K562 (cell line): ENCODE data around the gene ERP44. TPM values are rescaled to one million over a fixed set of nuclear protein-coding genes. Genes with fewer than 3 reads are reported as not detected.

Experiments used
- ATAC-seq: fragments of 200-7000 bp; cut with Tn5 transposase; 3 replicates; pipeline ENCODE4 v1.9.1; 2020; ENCODE audit warnings: moderate library complexity
- BruUV-seq: library from RNA; stranded (reverse); fragments of 400-500 nt; replicated peaks from 2 replicates; lab custom pipeline; 2021; lab: Mats Ljungman, UMichigan
- CTCF ChIA-PET: fragments of 300-600 bp; formaldehyde crosslinking; extraction: SDS; loops from one replicate; lab custom pipeline; 2021; ENCODE audit warnings: low intra/inter-chr PET ratio; lab: Yijun Ruan, JAX
- POLR2A ChIA-PET: fragments of 300-600, 350-650 bp; sonication (Branson Sonifier 250); formaldehyde crosslinking; extraction: SDS; loops from one replicate; lab custom pipeline; 2021; ENCODE audit warnings: antibody characterized with exemption, inconsistent platforms; lab: Yijun Ruan, JAX
- DNase-seq, 4 experiments: peaks; one replicate each; pipeline versions ENCODE4 v3.0.0 to v3.0.0-alpha.2; 2011 to 2018; ENCODE audit warnings: low spot score in 3 of 4, mixed read lengths in 3 of 4; ENCODE audit errors: extremely low read depth in 1 of 4
- FAIRE-seq: peaks from 2 replicates; lab custom pipeline; 2011; peaks lifted over from hg19 to GRCh38; lab: Jason Lieb, UNC
- H2AFZ ChIP-seq: 2 replicates; pipeline ENCODE4 v1.6.0; 2011; ENCODE audit warnings: low read depth, low read length, control low read depth, inconsistent platforms
- H3K27ac ChIP-seq: fragments of 200-600 bp; 3 replicates; pipeline ENCODE4 v1.8.0; 2011; ENCODE audit warnings: low read depth, mild to moderate bottlenecking, control low read depth, inconsistent platforms, low read length, moderate library complexity, mixed read lengths; ENCODE audit errors: extremely low read depth
- H3K27me3 ChIP-seq, 2 experiments: fragments of 300-600 bp in 1 of 2; 2 replicates in 1 of 2; 3 replicates in 1 of 2; pipeline versions ENCODE4 v1.6.0 to v1.8.0; 2011; ENCODE audit warnings: inconsistent platforms in 2 of 2, low read length in 2 of 2, mild to moderate bottlenecking in 1 of 2, mixed read lengths in 1 of 2, moderate library complexity in 1 of 2; ENCODE audit not compliant: control insufficient read depth in 2 of 2, insufficient read depth in 2 of 2
- H3K36me3 ChIP-seq: fragments of 300-600 bp; 3 replicates; pipeline ENCODE4 v1.8.0; 2011; ENCODE audit warnings: mild to moderate bottlenecking, low read length, inconsistent platforms; ENCODE audit not compliant: control insufficient read depth, insufficient read depth
- H3K4me1 ChIP-seq, 2 experiments: fragments of 200-600 bp in 1 of 2; replicated peaks in 1 of 2; 2 replicates in 1 of 2; 3 replicates in 1 of 2; pipeline versions ENCODE4 v1.5.1 to v1.8.0; 2011; ENCODE audit warnings: inconsistent platforms in 2 of 2, low read length in 2 of 2, mild to moderate bottlenecking in 1 of 2, mixed read lengths in 1 of 2, moderate library complexity in 1 of 2; ENCODE audit not compliant: control insufficient read depth in 2 of 2, insufficient read depth in 2 of 2
- H3K4me2 ChIP-seq: 2 replicates; pipeline ENCODE4 v1.6.1; 2011; ENCODE audit warnings: low read length, control low read depth, inconsistent platforms, mixed read lengths; ENCODE audit not compliant: insufficient read depth
- H3K4me3 ChIP-seq: fragments of 200-600 bp; sonication (generic), shearing (Covaris generic); 2 replicates; pipeline ENCODE4 v1.5.1; 2016; ENCODE audit warnings: control low read depth, inconsistent platforms
- H3K79me2 ChIP-seq: fragments of 200-600 bp; 3 replicates; pipeline ENCODE4 v1.8.0; 2011; ENCODE audit warnings: low read length, inconsistent platforms; ENCODE audit not compliant: control insufficient read depth, insufficient read depth
- H3K9ac ChIP-seq, 2 experiments: 2 replicates each; pipeline versions ENCODE4 v1.6.0 to v1.6.1; 2011; ENCODE audit warnings: low read depth in 2 of 2, low read length in 2 of 2, control low read depth in 1 of 2, inconsistent platforms in 1 of 2, mild to moderate bottlenecking in 1 of 2, mixed read lengths in 1 of 2; ENCODE audit not compliant: insufficient read depth in 1 of 2
- H3K9me1 ChIP-seq: one replicate; pipeline ENCODE4 v1.6.0; 2011; ENCODE audit warnings: inconsistent platforms, mild to moderate bottlenecking, low read length, moderate library complexity; ENCODE audit not compliant: control insufficient read depth, insufficient read depth
- H3K9me3 ChIP-seq: replicated peaks from 2 replicates; pipeline ENCODE4 v1.5.1; 2011; ENCODE audit warnings: low read depth, low read length, inconsistent platforms; ENCODE audit not compliant: control insufficient read depth, insufficient read depth
- H4K20me1 ChIP-seq: replicated peaks from 2 replicates; pipeline ENCODE4 v1.6.1; 2011; ENCODE audit warnings: low read length, inconsistent platforms, mixed read lengths; ENCODE audit not compliant: control insufficient read depth, insufficient read depth
- ADNP ChIP-seq: fragments of 200-800 bp; sonication (Bioruptor generic); IDR thresholded peaks from 2 replicates; pipeline ENCODE4 v1.6.1; 2016; ENCODE audit warnings: missing genetic modification characterization, missing compliant biosample characterization
- ARNT ChIP-seq, 2 experiments: fragments of 450-650 bp; IDR thresholded peaks; 2 replicates each; pipeline ENCODE4 v1.6.1; 2016; ENCODE audit warnings: mild to moderate bottlenecking in 1 of 2
- CHCHD3 ChIP-seq: fragments of 250-450 bp; sonication (Bioruptor Pico); IDR thresholded peaks from 2 replicates; pipeline ENCODE4 v2.1.2; 2022; ENCODE audit warnings: mild to moderate bottlenecking
- FOXK2 ChIP-seq, 2 experiments: fragments of 450-650 bp; IDR thresholded peaks in 1 of 2; conservative IDR thresholded peaks in 1 of 2; 2 replicates each; pipeline ENCODE4 v1.6.1; 2016; ENCODE audit warnings: low read depth in 2 of 2, mild to moderate bottlenecking in 1 of 2
- PBX2 ChIP-seq, 2 experiments: IDR thresholded peaks in 1 of 2; conservative IDR thresholded peaks in 1 of 2; 2 replicates each; pipeline ENCODE4 v1.6.1; 2016; ENCODE audit warnings: low read depth in 2 of 2, mild to moderate bottlenecking in 1 of 2, missing compliant biosample characterization in 1 of 2, missing genetic modification characterization in 1 of 2, moderate library complexity in 1 of 2
- RAD51 ChIP-seq: fragments of 450-650 bp; IDR thresholded peaks from 2 replicates; pipeline ENCODE4 v1.7.1; 2016; ENCODE audit warnings: low read depth, mild to moderate bottlenecking, borderline replicate concordance
- RBBP5 ChIP-seq: fragments of 200-600 bp; sonication (generic); IDR thresholded peaks from 2 replicates; pipeline ENCODE4 v1.6.1; 2012; ENCODE audit warnings: borderline replicate concordance, mild to moderate bottlenecking, low read length, control low read depth, inconsistent platforms; ENCODE audit not compliant: insufficient read depth, poor library complexity, severe bottlenecking
- RREB1 ChIP-seq: fragments of 250-450 bp; sonication (Bioruptor Pico); IDR thresholded peaks from 2 replicates; pipeline ENCODE4 v1.4.0; 2020
- SRSF1 ChIP-seq: fragments of 200-400 bp; formaldehyde crosslinking; IDR thresholded peaks from 2 replicates; pipeline ENCODE4 v1.6.1; 2017; ENCODE audit warnings: mild to moderate bottlenecking, low read depth, low read length, moderate library complexity
- in situ Hi-C: fragments of 300-500 bp; cut with MboI; formaldehyde crosslinking; loops from 4 replicates; pipeline ENCODE4 v1.15.0; 2018; ENCODE audit warnings: inconsistent platforms, mixed read lengths
- intact Hi-C: fragments of 100-400 bp; cut with micrococcal nuclease; formaldehyde crosslinking; loops from 2 replicates; pipeline ENCODE4 v1.14.2; 2022
- polyA plus RNA-seq, 8 experiments: library from polyadenylated mRNA; depleted of rRNA in 4 of 8; stranded (reverse) in 5 of 8; unstranded in 3 of 8; fragments of >200 nt; fragmentation: Nextera tagmentation in 2 of 8; fragmentation: Illumina TruSeq in 1 of 8; extraction: Ambion mirVana in 2 of 8; extraction: Trizol in 1 of 8; gene quantifications; 2 replicates each; pipeline versions ENCODE4 v1.2.1 to v1.2.3, GENCODE V29; 2011 to 2014; ENCODE audit warnings: inconsistent platforms in 1 of 8, missing spikeins in 1 of 8
- total RNA-seq, 7 experiments: library from RNA; depleted of rRNA in 6 of 7; stranded (reverse); fragments of >200 nt in 6 of 7; fragmentation: Illumina TruSeq in 2 of 7; extraction: Trizol in 2 of 7; gene quantifications; 2 replicates each; pipeline versions ENCODE4 v1.2.1 to v1.2.3, GENCODE V29; 2011 to 2021; ENCODE audit warnings: low replicate concordance in 1 of 7

Gene ERP44
- total and polyA plus RNA-seq, 9 of the 15 experiments (the other 6 are each of a cell fraction or from before 2014, with no cell fraction given), result 9.2 to 23.4 (median 13.6) TPM

GRCh38 chr9:99948896-99949295 lies 149.9 kb downstream of the ERP44 start:
- H3K79me2 ChIP-seq, result no peaks in the 10 kb centered on the region
- H3K4me3 ChIP-seq, result no peak overlapping the region
- BruUV-seq, result no TSS peak
- peaks cover 17% of the 10 kb centered on the region for H3K36me3 ChIP-seq
- no peak overlapping the region for H3K9ac ChIP-seq
- H3K9me3 ChIP-seq, result no peaks in the 10 kb centered on the region
- no peaks in the 10 kb centered on the region for H3K9me1 ChIP-seq
- intact Hi-C loops, result no loop called here
- no peaks in the 10 kb centered on the region for H4K20me1 ChIP-seq
- ATAC-seq, result no peak
- peak; percentile 29 for FAIRE-seq
- no peaks in the 10 kb centered on the region for H3K4me1 ChIP-seq
- no peak overlapping the region for H3K4me2 ChIP-seq
- H3K27me3 ChIP-seq, result no peaks in the 10 kb centered on the region
- POLR2A ChIA-PET, result no interaction called here
- CTCF ChIA-PET, result no interaction called here
- H3K27ac ChIP-seq, result no peak overlapping the region
- in situ Hi-C loops, result no loop called here
- DNase-seq, result no peak
- no peak overlapping the region for H2AFZ ChIP-seq
- TF ChIP-seq ARNT (IDR thresholded peaks at IDR 0.05) (no peak), RAD51 (no peak), CHCHD3 (CRISPR knock-in tag) (no peak), ADNP (tag) (no peak), PBX2 (CRISPR knock-in tag; IDR thresholded peaks at IDR 0.05; ENCODE audit: low read depth) (no peak), PBX2 (tag; conservative IDR thresholded peaks at IDR 0.05; ENCODE audit: low read depth) (no peak), RBBP5 (no peak), RREB1 (CRISPR knock-in tag) (no peak), FOXK2 (conservative IDR thresholded peaks at IDR 0.05 in 1 of 2, IDR thresholded peaks at IDR 0.05 in 1 of 2; ENCODE audit: low read depth in 2 of 2) (no peak), SRSF1 (no peak)
